OCI-LY7 (cell line): ENCODE measurements around the gene MAPK11. TPM values are rescaled to one million over a fixed set of nuclear protein-coding genes. Genes with fewer than 3 reads are reported as not detected.

Experiments
- BruUV-seq: library from RNA; stranded (reverse); fragments of 400-500 nt; replicated peaks from 2 replicates; lab custom pipeline; 2021; lab: Mats Ljungman, UMichigan
- CTCF ChIA-PET: fragments of 300-600 bp; sonication (Branson Sonifier 250); formaldehyde crosslinking; loops from one replicate; lab custom pipeline; 2022; ENCODE audit warnings: antibody characterized with exemption; ENCODE audit not compliant: unreplicated experiment; lab: Charles Lee
- POLR2A ChIA-PET: fragments of 300-600 bp; sonication (Branson Sonifier 250); formaldehyde crosslinking; loops from one replicate; lab custom pipeline; 2022; ENCODE audit warnings: antibody characterized with exemption; lab: Charles Lee
- DNase-seq: peaks from one replicate; pipeline ENCODE4 v3.0.0-alpha.2; 2015; ENCODE audit warnings: low spot score
- H2AFZ ChIP-seq: fragments of 200-600 bp; sonication (generic), shearing (Covaris generic); 2 replicates; pipeline ENCODE4 v1.6.1; 2014; ENCODE audit warnings: mild to moderate bottlenecking, antibody characterized with exemption, low read length, moderate library complexity
- H3K27ac ChIP-seq: fragments of 200-600 bp; sonication (generic); 2 replicates; pipeline ENCODE4 v1.5.1; 2014; ENCODE audit warnings: mixed run types, low read depth, mild to moderate bottlenecking, moderate library complexity, low read length, inconsistent platforms; ENCODE audit not compliant: poor library complexity, severe bottlenecking
- H3K36me3 ChIP-seq: fragments of 200-600 bp; sonication (generic); 2 replicates; pipeline ENCODE4 v1.6.1; 2014; ENCODE audit warnings: mild to moderate bottlenecking, antibody characterized with exemption, low read length, moderate library complexity, mixed read lengths; ENCODE audit not compliant: insufficient read depth
- H3K4me1 ChIP-seq: fragments of 200-600 bp; sonication (generic); 2 replicates; pipeline ENCODE4 v1.5.1; 2014; ENCODE audit warnings: mild to moderate bottlenecking, low read length; ENCODE audit not compliant: insufficient read depth, poor library complexity, severe bottlenecking
- H3K4me2 ChIP-seq: fragments of 200-600 bp; sonication (generic); 2 replicates; pipeline ENCODE4 v1.6.1; 2014; ENCODE audit warnings: mild to moderate bottlenecking, low read length
- H3K4me3 ChIP-seq: fragments of 200-600 bp; sonication (generic); 2 replicates; pipeline ENCODE4 v1.5.1; 2014; ENCODE audit warnings: mild to moderate bottlenecking, low read depth, low read length; ENCODE audit not compliant: poor library complexity, severe bottlenecking
- H3K79me2 ChIP-seq: fragments of 200-600 bp; sonication (generic); 2 replicates; pipeline ENCODE4 v1.6.1; 2016; ENCODE audit warnings: low read depth, mild to moderate bottlenecking, low read length, moderate library complexity, mixed read lengths; ENCODE audit not compliant: insufficient read depth
- H3K9me2 ChIP-seq: fragments of 200-600 bp; sonication (generic); 2 replicates; pipeline ENCODE4 v1.6.1; 2016; ENCODE audit warnings: mild to moderate bottlenecking, low read length, mixed read lengths; ENCODE audit not compliant: insufficient read depth
- H3K9me3 ChIP-seq: fragments of 200-600 bp; sonication (generic); 2 replicates; pipeline ENCODE4 v1.6.1; 2014; ENCODE audit warnings: mild to moderate bottlenecking, mixed run types, low read length, mixed read lengths
- H4K20me1 ChIP-seq: fragments of 200-600 bp; sonication (generic); 2 replicates; pipeline ENCODE4 v1.6.1; 2014; ENCODE audit warnings: mild to moderate bottlenecking, antibody characterized with exemption, low read length, moderate library complexity, mixed read lengths; ENCODE audit not compliant: insufficient read depth
- CTCF ChIP-seq: fragments of 200-600 bp; sonication (generic); conservative IDR thresholded peaks from 2 replicates; pipeline ENCODE4 v1.5.1; 2014; ENCODE audit warnings: mild to moderate bottlenecking, antibody characterized with exemption, low read length, moderate library complexity, mixed read lengths
- EZH2phosphoT487 ChIP-seq: fragments of 200-600 bp; sonication (generic); IDR thresholded peaks from 2 replicates; pipeline ENCODE4 v1.6.1; 2018; ENCODE audit warnings: low read depth, borderline replicate concordance, mild to moderate bottlenecking, mixed run types, antibody characterized with exemption, low read length, moderate library complexity, mixed read lengths
- intact Hi-C: fragments of 100-400 bp; cut with micrococcal nuclease; formaldehyde crosslinking; loops from one replicate; pipeline ENCODE4 v1.10.0; 2022; ENCODE audit not compliant: unreplicated experiment
- total RNA-seq, 2 experiments: library from RNA; depleted of rRNA in 1 of 2; stranded (reverse); fragments of >200 nt in 1 of 2; shearing (Covaris generic) in 1 of 2; gene quantifications; 2 replicates each; pipeline ENCODE4 v1.2.3, GENCODE V29; 2014 to 2022

MAPK11 gene
- total RNA-seq, 2 experiments from 2014 or later = 12.0 to 19.7 TPM

DNA sequence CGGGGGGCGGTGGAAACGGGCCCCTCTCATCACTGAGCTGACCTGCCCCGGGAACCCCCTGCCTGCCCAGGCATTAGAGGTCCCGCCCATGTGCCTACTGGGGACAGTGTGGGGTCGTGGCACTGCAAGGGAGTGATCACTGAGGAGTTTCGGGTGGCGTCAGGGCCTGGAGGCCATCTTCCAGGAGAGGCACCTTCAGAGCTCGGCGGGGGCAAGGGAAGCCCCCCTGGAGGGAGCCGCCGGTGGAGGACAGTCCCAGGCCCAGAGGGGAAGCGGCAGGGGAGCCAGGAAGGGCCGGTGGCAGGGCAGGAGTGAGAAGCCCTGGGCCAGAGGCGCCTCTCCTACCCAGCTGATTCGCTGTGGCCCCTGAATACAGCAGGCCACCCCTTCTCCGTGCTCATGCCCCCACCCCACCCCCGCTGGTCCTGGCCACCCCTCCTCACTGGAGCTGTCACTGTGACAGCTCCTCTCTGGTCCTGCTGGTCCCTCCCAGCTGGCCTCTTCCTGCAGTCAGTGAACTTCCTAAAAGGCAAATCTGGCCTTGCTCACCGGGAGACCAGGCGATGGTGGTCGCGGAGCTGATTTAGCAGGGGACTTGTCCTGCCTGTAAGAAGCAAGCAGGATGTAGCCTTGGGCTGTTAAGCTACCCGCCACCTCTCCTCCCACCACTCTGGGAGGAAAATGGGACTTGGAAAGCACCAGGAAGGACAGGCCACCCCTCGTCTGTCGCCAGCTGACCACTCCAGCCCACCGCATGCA lies 2.0 kb upstream of the MAPK11 start:
- H3K4me2 ChIP-seq = 0 out of 2 replicates have a peak overlapping the region, but pooled peaks have one; percentile 79
- H2AFZ ChIP-seq = no peak overlapping the region
- H4K20me1 ChIP-seq = no peaks in the 10 kb centered on the region
- POLR2A ChIA-PET = interaction anchor here (0.5 kb wide), 1 partner anchor 96 kb away, joined by 3 read pairs; no protein-coding TSS in a partner anchor
- H3K9me2 ChIP-seq = no peaks in the 10 kb centered on the region
- CTCF ChIA-PET = interaction anchor here (0.5 to 0.6 kb wide), 2 partner anchors 23 to 42 kb away, joined by 3 to 10 read pairs; no protein-coding TSS in a partner anchor
- no peak for TF ChIP-seq CTCF
- TF ChIP-seq EZH2phosphoT487 = no peak
- no peak overlapping the region for H3K27ac ChIP-seq
- no peaks in the 10 kb centered on the region for H3K79me2 ChIP-seq
- no peak overlapping the region for H3K4me3 ChIP-seq
- no TSS peak for BruUV-seq
- no peak for DNase-seq
- intact Hi-C loops = loop anchor here (5.0 kb wide), 1 partner anchor 235 kb away; the partner anchor contains the start of genes LMF2 and NCAPH2
- peaks cover 46% of the 10 kb centered on the region for H3K4me1 ChIP-seq
- H3K36me3 ChIP-seq = peaks cover 16% of the 10 kb centered on the region; the same call in 1 of the 2 replicates
- peaks cover 5% of the 10 kb centered on the region; the same call in 1 of the 2 replicates for H3K9me3 ChIP-seq

DNA sequence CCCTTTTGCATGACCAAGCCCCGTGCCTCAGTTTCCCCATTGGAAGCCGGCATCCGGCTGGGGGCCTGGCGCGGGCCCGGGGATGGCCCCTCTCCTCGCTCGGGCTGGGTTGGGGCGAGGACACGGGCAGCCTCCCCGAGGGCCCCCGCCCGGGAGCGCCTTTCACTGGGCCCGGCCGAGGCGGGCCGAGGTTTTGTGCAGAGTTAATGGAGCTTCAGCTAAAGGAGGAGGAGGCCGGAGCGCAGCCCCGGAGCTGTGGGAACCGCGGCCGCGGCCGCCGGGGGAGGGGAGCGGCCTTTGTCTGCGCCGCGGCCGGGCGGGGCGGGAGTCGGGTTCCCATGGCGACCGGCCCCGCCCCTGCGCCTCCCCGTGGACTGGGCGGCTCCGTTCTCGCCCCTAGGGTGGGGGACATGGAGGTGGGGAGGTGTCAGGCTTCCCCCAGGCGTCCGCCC lies 1.4 kb upstream of the MAPK11 start:
- H3K36me3 ChIP-seq = peaks cover 16% of the 10 kb centered on the region; the same call in 1 of the 2 replicates
- POLR2A ChIA-PET = interaction anchor here (0.6 kb wide), 1 partner anchor 224 kb away, joined by 4 read pairs; no protein-coding TSS in a partner anchor
- no peaks in the 10 kb centered on the region for H3K9me2 ChIP-seq
- H3K79me2 ChIP-seq = no peaks in the 10 kb centered on the region
- H4K20me1 ChIP-seq = no peaks in the 10 kb centered on the region
- peak overlapping the region; percentile 79 for H3K4me2 ChIP-seq
- CTCF ChIA-PET = no interaction called here
- TF ChIP-seq EZH2phosphoT487 = no peak
- TF ChIP-seq CTCF = peak; percentile 38; the same call in 1 of the 2 replicates
- no peak overlapping the region for H2AFZ ChIP-seq
- intact Hi-C loops = loop anchor here (5.0 kb wide), 1 partner anchor 236 kb away; the partner anchor contains the start of genes LMF2 and NCAPH2
- peak overlapping the region; percentile 73 for H3K4me3 ChIP-seq
- BruUV-seq = no TSS peak
- peak; percentile 73 for DNase-seq
- H3K9me3 ChIP-seq = peaks cover 5% of the 10 kb centered on the region; the same call in 1 of the 2 replicates
- H3K4me1 ChIP-seq = peaks cover 44% of the 10 kb centered on the region
- no peak overlapping the region for H3K27ac ChIP-seq
